ENCODE data around the gene CHMP2B.
"Not testable (repeated sequence)": the region's sequence is repeated elsewhere in the genome, so short reads cannot be mapped to it uniquely, and the experiment has no call there.

CHMP2B gene

DNA sequence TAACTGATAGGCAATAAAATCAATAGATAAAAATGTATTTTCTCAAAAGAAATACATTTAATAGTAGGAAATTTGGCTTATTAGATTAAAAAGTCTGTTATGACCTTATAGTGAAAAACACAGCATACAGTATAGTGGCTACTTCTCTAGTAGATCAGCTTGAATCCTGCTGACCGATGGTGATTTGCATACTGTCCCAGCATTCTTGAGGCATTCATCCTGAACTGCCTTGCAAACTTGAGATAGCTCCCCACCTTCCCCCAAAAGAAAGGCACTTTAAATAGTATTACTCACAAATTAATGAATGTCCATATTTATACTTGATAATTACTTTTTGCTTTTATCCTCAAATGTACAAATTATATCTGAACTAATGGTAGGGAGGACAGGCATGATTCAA lies 6.7 kb downstream of the CHMP2B start:
- no peak for DNase-seq

DNA sequence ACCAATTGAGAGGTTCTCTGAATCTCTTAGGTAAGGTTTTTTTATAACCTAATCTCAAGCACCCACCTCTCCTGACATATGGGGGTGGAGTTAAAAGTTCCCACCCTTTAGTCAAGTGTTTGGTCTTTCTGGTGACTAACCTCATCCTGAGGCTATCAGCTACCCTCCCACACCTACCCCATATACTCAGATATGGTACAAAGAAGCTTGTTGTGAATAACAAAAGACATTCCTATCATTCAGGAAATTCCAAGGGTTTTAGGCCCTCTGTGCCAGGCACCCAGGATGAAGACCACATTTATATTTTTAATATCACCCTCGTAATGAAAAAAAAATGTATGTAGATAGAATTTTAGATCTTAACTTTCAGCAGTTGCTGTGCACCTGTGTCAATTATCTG lies 9.0 kb downstream of the CHMP2B start:
- no peak for DNase-seq

DNA sequence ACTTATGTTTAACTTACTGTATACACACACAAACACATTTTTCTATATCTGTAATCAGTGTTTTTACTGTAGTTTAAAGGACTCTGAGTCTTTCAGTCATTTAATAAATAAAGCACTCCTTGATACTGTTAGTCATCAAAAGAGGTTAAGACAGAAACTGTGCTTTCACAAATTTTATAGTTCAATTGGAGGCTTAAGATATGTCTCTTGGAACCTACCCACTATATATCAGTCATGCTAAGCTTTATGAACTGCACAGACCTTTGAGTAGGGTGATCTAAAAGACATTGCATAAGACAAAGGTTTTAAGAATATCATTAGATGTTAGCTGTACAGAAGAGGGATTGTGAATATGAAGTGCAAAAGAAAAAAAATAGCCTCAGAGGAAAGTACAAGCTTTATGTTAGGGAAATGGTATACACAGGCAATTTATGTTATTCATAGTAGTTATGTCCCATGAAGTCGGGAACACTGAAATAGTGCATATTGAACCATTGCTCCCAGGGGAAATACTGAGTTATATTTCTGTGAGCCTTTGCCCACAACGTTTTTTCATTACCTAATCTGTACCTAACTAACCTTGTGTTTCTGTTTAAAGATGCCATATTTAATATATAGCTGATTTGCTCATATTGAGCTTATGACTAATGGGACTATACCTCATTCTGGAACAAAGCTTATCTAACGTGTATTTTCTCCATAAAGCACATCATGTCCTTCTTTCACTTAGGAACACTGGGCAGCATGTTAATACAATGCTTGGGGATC lies 19.7 kb downstream of the CHMP2B start:
- DNase-seq: no peak

DNA sequence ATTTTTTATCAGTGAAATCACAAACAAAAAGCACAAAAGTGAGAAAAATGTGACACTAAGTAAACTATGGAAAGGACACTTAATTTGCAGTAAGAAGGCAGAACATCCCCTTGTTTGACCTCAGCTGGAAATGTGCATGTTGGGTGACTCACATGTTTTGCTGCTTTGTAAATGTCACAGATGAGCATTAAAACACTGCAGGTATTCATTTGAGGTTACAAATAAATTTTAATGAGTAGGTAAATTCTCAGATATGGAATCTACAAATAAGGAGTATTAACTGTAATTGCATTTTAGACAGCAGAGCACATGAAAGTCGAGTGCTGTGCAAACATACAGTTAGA lies 20.3 kb downstream of the CHMP2B start:
- no peak for DNase-seq

DNA sequence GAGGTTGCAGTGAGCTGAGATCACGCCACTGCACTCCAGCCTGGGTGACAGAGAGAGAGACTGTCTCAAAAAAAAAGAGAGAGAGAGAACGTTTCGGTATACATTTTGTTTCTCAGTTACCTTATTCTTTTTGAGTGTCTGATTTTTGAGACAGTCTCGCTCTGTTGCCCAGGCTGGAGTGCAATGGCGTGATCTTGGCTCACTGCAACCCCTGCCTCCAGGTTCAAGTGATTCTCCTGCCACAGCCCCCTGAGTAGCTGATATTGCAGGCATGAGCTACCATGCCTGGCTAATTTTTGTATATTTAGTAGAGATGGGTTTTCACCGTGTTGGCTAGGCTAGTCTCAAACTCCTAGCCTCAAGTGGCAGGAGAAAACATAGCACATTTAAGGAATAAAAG lies 21.1 kb downstream of the CHMP2B start:
- DNase-seq: not testable (repeated sequence)

DNA sequence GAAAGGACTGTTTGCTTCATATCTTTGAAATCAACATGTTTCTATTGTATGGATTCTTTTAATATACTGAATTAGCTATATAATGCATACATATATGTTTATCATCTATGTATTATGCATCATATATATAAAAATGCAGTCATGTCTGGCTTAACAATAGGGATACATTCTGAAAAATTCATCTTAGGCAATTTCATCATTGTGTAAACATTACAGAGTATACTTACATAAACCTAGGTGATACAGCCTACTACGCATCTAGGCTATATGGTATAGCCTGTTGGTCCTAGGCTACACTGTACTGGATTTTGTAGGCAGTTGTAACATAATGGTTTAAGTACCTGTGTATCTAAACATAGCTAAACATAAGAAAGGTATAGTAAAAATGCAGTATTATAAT lies 21.7 kb downstream of the CHMP2B start:
- DNase-seq: no peak

DNA sequence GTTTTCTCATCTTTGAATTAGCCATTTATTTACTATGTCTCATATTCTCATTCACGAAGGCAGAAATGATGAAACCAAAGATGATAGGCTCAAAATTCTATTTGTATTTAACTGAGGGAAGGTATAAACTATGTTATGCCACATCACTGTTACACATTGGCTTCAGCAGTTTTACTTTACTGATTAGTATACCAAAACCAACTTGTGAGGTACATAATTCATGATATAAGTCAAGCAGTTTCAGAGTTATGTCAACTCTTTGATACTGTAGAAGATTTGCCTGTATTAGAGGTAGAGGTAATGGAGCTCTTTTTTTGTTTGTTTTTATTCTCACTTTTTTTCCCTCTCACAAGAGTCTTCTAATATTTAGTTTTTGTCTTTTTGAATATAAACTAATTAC lies 22.9 kb downstream of the CHMP2B start:
- DNase-seq: no peak

DNA sequence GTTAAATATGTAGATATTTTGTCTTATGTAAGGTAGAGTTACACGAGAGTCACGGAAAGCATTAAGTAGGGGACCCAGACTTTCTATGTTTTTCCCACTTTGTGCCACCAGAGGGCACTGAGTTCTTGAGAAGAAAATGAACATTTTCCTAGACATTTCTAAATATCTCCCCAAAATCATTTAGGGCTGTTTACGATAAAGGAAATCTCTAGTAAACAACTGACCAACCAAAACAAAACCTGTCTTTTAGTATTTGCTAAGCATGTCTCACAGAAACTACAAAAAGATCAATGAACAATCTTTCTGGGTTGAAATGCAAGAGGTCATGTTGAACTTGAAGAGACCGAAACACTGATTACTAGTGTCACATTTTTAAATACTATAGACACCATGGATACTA lies 33.2 kb downstream of the CHMP2B start:
- peak in 1 of 4 experiments; percentile 1 for DNase-seq

DNA sequence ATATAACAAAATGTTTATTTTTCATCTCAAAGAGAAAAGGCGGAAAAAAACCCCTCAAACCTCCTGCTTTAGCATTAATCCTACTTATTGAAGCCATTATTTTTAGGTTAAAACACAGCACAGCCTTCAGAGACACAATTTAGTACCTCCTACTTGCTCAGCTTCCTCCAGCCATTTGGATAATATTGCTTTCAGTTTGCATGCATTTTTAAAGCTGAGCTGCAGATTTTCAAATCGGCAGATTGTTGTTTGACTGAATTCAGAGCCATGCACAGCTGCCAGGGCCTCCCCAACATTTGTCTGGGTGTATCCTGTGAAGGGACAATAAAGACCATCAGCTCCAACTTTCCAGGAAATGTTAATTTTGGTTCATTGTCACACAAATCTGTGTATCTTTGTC lies 34.8 kb downstream of the CHMP2B start:
- no peak for DNase-seq

DNA sequence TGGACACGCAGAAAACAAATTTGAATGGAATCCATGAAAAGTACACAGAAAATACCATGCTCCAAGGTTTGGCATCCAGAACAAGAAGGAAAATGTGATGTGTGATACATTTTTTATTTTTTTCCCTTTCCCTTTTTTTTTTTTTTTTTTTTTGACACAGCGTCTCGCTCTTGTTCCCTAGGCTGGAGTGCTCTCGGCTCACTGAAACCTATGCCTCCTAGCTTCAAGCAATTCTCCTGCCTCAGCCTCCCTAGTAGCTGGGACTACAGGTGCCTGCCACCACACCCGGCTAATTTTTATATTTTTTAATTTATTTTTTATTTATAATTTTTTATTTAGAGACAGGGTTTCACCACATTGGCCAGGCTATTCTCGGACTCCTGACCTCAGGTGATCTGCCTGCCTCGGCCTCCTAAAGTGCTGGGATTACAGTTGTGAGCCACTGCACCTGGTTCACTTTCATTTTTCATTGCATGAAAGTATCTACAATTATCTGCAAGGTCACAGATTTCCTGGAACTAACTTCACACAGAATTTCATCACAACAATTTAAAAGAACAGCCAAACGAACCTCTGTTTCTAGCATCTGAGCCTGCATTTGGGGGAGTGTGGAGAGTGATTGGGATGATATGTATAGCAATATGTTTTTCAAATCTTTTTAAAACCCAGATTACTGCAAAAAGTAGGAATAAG lies 41.0 kb downstream of the CHMP2B start:
- DNase-seq: no peak

DNA sequence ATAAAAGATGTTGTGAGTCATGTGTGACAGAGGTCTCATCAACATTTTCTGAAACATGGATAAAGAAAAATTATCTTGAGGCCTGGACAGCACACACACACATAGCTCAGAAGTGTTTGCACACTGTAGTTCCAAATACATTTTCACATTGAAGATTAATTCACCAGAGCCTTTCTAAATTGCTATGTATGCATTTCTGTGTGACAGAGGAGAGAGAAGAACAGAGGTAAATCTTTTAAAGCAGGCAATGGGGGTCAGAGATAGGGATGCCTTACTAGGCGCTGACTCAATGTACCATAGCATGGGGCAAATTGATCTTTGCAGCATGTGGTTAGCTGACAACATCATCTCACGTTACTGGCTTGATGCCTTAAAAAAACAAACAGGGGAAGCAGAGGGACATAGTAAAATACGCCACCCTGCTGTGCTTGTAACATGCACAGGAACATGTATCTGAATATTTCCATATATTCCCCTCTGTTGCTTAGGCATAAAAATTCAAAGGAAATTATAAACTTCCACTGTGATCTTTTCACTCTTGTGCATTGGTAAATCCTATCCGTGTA lies 41.6 kb downstream of the CHMP2B start:
- DNase-seq: no peak

DNA sequence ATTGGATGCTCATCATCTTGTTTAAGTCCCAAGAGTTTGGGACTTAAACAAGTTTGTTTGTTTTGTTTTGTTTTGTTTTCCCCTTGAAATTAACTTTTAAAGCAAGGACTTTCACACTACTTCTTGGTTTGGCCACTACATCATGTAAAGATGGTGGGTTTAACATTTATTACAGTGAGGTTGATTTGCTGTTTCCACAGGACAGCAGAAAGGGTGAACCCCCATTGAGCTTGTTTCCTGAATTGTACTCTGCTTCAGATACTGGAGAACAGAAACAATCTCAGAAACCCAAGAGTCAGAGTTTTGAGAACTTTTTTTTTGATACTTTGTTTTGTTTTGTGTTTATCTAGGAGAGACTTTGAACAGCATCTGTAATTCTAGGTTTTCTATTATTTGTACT lies 42.6 kb downstream of the CHMP2B start:
- DNase-seq: no peak

DNA sequence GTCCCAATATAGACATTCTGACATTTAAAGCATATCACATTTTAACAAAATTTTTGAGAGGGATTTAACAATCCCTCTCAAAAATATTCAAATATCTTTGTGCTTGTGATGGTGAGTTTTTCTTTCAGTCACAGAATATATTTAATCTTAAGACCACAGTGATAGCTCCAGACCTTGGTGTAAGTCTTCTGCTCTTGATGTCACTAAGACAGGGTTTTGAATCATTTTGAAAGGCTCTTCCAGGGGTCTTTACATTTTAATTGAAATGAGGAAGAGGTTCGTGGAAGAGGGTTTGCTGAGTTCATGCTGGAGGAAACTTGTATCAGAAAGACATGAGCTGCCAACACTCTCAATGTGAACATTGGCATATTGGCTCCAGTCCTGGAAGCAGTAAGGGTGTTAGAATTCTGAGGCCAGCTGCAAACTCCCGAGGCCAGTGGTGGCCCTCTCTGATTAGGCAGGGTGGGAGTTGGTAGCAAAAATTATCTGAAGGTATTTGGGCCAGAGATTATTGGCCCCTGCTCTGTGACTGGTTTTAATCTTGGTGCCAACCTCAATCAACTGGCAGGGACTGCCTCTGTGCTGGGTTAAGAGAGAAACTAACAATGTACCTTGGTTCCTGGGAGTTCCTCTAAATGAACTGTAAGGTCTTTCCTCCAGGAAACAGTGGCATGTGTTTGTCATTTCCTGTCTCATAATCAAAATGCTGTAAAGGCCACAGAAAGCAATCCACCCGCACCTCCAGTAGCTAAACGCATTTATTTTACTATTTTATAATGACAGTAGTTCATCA lies 44.0 kb downstream of the CHMP2B start:
- no peak for DNase-seq

DNA sequence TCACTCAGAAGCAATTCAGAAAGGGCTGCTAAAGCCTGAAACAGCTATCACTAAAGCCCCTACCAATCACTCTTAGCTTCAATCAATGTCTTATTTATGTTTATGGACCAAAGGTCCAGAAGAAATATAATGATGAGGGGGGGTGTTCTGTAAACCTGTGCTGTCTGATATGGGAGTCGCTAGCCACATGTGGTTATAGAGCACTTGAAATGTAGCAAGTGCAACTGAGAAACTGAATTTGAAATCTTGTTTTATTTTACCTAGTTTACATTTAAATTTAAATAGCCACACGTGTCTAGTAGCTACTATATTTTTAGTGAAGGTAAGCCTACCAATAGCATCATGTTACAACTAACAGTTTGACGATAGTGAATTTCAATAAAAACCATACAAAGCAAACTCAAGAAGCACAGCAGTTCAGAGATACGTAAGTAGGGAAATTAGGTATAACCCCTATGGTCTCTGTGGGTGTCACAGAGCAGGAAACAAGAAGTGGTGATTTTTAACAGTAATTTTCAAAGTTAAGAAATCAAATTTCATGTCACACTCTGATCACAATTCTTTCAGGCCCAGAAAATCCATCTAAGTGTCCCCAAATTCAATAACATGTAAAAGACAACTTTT lies 45.7 kb downstream of the CHMP2B start:
- DNase-seq: no peak

DNA sequence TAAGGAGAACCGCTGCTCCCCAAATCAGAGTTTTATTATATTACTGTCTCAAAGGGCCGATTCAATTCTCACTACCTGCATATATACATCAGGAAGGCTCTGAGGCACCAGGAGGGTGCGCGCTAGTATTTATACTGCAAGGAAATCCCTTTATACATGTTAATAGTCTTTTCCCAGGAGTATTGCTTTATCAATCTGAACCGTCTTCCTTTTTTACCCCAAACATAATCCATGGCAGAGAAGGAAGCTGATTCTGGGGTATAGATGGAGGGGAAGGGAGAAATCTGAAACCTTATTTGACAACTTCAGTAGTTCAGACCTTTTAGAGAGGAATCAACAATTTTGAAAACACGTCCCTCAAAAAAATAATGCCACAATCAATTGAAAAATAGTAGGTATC lies 49.4 kb downstream of the CHMP2B start, which contains the start of gene POU1F1:
Gene POU1F1, minus strand, starts transcription at position 101 of the 400 bp plus-strand sequence. CDS start 122 bp downstream, outside the sequence.
- DNase-seq: no peak

DNA sequence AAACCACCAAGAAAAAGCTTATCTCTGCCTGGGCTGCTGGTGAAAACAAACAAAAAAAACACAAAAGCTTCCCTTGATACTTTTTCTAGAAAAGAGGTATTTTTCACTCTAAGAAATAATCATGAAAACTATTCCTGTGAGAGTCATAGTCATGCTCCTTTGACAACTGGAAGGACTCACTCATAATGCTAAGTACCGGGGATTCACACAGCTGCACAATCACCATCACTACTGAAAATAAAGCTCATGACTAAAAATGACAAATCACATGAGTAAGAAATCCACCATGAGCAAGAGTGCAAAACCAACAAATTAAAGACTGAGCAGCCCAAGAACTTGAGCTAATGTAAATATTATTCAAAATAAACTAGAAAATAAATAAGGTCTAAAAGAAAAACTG lies 59.9 kb downstream of the CHMP2B start:
- no peak for DNase-seq

DNA sequence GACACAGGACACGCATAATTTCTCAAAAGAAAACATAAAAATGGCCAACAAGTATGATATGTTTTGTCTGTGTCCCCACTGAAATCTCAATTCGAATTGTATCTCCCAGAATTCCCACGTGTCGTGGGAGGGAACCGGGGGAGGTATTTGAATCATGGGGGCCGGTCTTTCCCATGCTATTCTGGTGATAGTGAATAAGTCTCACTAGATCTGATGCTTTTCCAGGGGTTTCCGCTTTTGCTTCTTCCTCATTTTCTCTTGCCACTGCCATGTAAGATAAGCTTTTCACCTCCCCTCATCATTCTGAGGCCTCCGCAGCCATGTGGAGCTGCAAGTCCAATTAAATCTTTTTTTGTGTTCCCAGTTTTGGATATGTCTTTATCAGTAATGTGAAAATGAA lies 61.3 kb downstream of the CHMP2B start:
- DNase-seq: no peak

DNA sequence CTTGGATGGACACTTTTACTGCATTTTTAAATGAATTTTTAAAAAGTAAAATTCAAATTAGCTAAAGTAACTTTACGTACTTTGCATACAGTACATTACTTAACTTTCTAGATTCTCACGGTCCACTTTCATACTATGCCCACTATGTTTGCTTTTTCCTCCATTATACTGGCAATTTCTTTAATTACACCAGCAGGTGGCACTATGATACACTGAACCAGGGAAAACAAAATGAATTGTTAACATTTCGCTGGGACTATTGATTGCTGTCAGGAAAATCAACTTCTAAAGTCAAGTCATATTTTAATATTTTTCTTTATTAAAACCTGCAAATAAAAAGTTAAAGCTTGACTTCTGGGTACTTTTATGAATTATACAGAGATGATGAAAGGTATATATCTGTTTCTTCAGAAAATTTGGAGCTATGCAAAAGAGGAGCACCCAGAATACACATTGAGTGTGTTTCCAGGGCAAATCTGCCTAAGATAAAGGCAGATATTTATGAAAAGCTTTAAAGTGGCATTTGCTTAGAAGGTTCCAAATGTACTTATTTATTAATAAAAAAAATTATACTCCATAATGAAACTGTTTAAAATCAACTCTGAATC lies 71.1 kb downstream of the CHMP2B start:
- DNase-seq: no peak

DNA sequence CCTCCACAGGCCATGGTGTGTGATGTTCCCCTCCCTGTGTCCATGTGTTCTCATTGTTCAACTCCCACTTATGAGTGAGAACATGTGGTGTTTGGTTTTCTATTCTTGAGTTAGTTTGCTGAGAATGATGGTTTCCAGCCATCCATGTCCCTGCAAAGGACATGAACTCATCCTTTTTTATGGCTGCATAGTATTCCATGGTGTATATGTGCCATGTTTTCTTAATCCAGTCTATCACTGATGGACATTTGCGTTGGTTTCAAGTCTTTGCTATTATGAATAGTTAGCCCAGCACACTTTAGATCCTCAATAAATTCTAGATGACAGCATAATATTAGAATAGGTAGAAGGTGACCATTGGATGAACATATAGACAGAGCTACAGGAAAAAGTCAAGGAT lies 77.9 kb downstream of the CHMP2B start:
- not testable (repeated sequence) for DNase-seq
